GM19239 (cell line): ENCODE measurements around the gene PROS1.
"Not testable (repeated sequence)": the region's sequence is repeated elsewhere in the genome, so short reads cannot be mapped to it uniquely, and the experiment has no call there.

Source experiments
- DNase-seq: peaks from one replicate; pipeline ENCODE4 v3.0.0; 2011; ENCODE audit warnings: low spot score; ENCODE audit not compliant: insufficient read length
- FAIRE-seq: peaks from 2 replicates; lab custom pipeline; 2011; peaks lifted over from hg19 to GRCh38; lab: Jason Lieb, UNC

PROS1 gene

DNA sequence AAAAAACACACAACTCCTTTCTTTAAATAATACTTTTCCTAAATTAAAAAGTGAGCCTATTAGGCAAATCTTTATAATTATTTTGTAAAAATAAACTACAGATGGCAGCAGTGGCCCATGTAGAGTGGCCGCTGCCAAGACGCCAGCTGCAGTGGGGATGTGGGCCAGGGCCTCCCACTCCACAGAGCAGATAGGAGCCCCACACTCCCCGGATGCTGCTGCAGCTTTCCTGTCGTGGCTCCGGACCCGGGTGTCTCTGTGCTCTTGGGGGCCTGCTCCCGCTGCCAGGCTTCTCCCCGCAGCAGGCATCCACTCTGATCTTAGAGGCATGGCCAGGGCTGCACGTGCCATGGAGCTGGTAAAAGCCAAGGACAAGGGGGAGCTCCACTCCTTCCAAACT lies 67.5 kb downstream of the PROS1 start:
- DNase-seq, result no peak
- no peak for FAIRE-seq

- DNase-seq, result no peak
- no peak for FAIRE-seq
Measured at GRCh38 chr3:93904568-93904967, 69.1 kb downstream of the PROS1 start.

- not testable (repeated sequence) for DNase-seq
- FAIRE-seq, result peak; percentile 35
Measured at GRCh38 chr3:93878250-93879017, 95.3 kb downstream of the PROS1 start.

DNA sequence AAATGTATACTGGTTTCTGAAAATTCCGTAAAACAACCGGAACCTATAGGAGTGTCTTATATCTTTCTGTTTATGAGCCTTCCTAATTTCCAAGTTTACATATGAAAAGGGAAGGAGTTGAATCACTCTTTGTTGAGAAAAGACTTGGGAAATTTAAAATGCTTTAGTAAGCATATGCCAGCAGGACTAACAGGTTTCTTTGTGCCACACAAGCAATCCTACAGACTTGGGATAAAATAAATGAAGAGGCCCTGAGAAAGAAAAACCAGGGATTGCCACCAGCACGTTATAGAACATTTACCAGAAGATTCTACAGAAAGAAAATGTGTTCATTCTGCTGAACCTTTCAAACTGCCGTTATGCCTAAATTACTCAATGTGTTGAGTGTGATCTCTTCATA lies 96.3 kb downstream of the PROS1 start:
- DNase-seq, FAIRE-seq: not testable (repeated sequence)

- not testable (repeated sequence) for FAIRE-seq, DNase-seq
Measured at GRCh38 chr3:93873412-93873811, 100.3 kb downstream of the PROS1 start.

GRCh38 chr3:93867425-93867824 lies 106.3 kb downstream of the PROS1 start:
- no peak for FAIRE-seq
- DNase-seq, result no peak

DNA sequence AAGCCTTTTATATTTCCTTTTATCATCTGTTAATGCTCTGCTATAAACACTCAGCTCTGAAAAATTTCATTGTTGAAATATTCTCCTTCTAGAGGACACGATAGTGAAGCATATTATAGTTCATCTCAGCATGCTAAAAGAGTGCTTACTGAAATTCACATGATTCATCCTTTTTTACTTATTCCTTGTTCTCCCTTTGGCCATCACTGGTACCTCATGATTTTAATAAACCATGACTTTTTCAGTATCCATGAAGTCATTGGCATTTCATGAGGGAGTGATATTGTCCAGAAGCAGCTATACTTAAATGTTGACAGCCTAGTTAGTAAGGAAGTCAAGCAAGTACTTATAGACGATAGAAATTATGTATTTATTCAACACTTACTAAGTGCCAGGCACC lies 112.7 kb downstream of the PROS1 start:
- FAIRE-seq, result no peak
- no peak for DNase-seq

GRCh38 chr3:93855401-93855800 lies 118.3 kb downstream of the PROS1 start:
- DNase-seq (no peak), FAIRE-seq (no peak)

GRCh38 chr3:93852228-93852627 lies 121.5 kb downstream of the PROS1 start:
- not testable (repeated sequence) for DNase-seq, FAIRE-seq

DNA sequence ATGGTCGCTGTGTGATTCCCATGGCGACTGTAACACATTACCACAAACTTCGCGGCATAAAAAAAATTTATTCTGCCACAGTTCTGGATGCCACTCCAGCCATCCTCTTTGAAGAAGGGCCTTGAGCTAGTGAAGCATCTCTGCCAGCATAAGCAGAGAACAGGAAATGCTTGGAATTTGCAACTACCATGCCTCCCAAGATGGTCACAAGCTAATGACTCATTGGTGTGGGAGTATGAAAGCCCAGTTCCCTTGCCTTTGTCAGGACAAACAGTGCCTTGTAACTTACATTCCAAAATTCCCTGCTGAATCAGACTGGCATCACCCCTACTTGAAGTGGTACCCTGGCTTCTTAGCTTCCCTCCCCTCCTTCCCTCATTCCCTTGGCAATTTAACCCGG lies 129.7 kb downstream of the PROS1 start:
- DNase-seq (no peak), FAIRE-seq (no peak)

DNA sequence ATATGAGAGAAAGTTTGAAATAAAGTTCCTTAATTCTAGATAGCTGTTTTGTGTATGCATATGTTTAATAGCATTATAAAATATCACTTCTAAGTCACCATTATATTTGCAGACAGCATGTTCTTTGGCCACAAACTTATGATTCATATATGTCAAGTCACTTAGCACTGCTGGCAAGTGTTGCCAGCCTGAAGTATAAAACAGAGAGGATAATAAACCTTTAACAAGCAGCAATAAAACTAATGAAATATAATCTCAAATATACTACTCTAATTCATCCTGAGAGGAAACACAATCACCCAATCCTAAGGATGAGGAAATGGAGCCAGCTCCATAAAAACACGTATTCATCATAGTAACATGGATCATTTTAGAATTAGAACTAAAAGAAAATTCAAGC lies 134.5 kb downstream of the PROS1 start:
- DNase-seq, FAIRE-seq: not testable (repeated sequence)
